ENCODE results near the gene SIL1. TPM values are rescaled to one million over a fixed set of nuclear protein-coding genes. Genes with fewer than 3 reads are reported as not detected.
"Not testable (repeated sequence)": the region's sequence is repeated elsewhere in the genome, so short reads cannot be mapped to it uniquely, and the experiment has no call there.

The SIL1 gene
- polyA plus RNA-seq, 1 experiment: 90.5 TPM

DNA sequence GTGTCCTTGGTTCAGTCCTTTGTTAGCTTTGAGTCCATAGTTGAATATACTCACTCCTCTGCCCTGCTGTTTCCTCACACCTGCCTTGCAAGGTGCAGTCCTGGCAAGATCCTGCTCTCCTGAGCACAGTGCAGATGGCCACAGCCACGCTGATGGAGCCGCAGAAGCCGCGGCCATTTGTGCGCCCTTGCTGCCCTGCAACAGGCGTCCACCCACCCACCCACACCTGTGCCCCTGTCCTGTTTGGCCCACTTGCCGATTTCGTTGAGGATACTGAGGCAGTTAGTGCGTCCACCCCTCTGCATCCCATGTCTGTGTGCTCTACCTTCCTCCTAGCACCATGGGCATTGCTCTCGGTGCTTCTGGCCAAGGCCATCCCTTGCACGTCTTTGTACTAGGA lies 271.9 kb downstream of the SIL1 start:
- no peak overlapping the region for H3K4me3 ChIP-seq (ENCODE audit: low read depth, low read length)
- ChIA-PET POLR2A (interaction anchor here (0.5 kb wide), 1 partner anchor 831 kb away, joined by 18 read pairs; no protein-coding TSS in a partner anchor), CTCF (interaction anchor here (1.6 kb wide), 1 partner anchor 102 kb away, joined by 4 read pairs; no protein-coding TSS in a partner anchor)
- TF ChIP-seq, protein P1, sequence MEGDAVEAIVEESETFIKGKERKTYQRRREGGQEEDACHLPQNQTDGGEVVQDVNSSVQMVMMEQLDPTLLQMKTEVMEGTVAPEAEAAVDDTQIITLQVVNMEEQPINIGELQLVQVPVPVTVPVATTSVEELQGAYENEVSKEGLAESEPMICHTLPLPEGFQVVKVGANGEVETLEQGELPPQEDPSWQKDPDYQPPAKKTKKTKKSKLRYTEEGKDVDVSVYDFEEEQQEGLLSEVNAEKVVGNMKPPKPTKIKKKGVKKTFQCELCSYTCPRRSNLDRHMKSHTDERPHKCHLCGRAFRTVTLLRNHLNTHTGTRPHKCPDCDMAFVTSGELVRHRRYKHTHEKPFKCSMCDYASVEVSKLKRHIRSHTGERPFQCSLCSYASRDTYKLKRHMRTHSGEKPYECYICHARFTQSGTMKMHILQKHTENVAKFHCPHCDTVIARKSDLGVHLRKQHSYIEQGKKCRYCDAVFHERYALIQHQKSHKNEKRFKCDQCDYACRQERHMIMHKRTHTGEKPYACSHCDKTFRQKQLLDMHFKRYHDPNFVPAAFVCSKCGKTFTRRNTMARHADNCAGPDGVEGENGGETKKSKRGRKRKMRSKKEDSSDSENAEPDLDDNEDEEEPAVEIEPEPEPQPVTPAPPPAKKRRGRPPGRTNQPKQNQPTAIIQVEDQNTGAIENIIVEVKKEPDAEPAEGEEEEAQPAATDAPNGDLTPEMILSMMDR (IDR thresholded peaks at IDR 0.05; ENCODE audit: insufficient read depth, low read depth, low read length): no peak
- DNase-seq (ENCODE audit: low read depth): no peak
- no peaks in the 10 kb centered on the region for H3K27me3 ChIP-seq (ENCODE audit: control insufficient read depth, insufficient read depth, low read length)
- peaks cover 37% of the 10 kb centered on the region for H3K36me3 ChIP-seq (ENCODE audit: control insufficient read depth, insufficient read depth, low read length)

- CTCF ChIA-PET: interaction anchor here (1.6 kb wide), 1 partner anchor 101 kb away, joined by 4 read pairs; no protein-coding TSS in a partner anchor
- peaks cover 29% of the 10 kb centered on the region for H3K36me3 ChIP-seq (ENCODE audit: control insufficient read depth, insufficient read depth, low read length)
- no peaks in the 10 kb centered on the region for H3K27me3 ChIP-seq (ENCODE audit: control insufficient read depth, insufficient read depth, low read length)
Observed at GRCh38 chr5:138925090-138925635, 273.0 kb downstream of the SIL1 start.

DNA sequence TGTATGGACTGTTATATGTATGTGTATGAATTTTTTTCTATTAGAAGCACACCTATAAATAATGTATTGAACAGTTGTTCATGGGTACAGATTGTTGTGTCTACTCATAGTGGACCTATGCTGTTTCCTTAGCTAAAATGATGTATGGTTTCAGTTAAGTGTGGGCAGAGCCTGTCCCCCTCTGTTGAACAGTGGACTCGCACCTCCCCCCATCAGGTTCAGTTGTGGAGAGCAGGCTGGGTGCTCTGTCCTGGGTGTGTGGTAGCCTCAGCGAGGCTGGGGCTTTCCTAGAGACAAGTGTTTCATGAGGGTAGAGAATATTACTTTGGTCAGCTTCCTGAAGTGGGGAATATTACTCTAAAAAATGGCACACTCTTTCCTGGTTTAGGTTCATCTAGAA lies 275.7 kb downstream of the SIL1 start:
- no peaks in the 10 kb centered on the region for H3K27me3 ChIP-seq (ENCODE audit: control insufficient read depth, insufficient read depth, low read length)
- H3K4me3 ChIP-seq (ENCODE audit: low read depth, low read length): no peak overlapping the region
- POLR2A ChIA-PET: no interaction called here
- no peak for DNase-seq (ENCODE audit: low read depth)
- TF ChIP-seq, protein P1 (IDR thresholded peaks at IDR 0.05; ENCODE audit: insufficient read depth, low read depth, low read length): no peak
- CTCF ChIA-PET: interaction anchor here (1.3 kb wide), 1 partner anchor 22 kb away, joined by 3 read pairs; no protein-coding TSS in a partner anchor
- peaks cover 20% of the 10 kb centered on the region for H3K36me3 ChIP-seq (ENCODE audit: control insufficient read depth, insufficient read depth, low read length)

More at GRCh38 chr5:138925090-138925635, 273.0 kb downstream of the SIL1 start:
- POLR2A ChIA-PET: no interaction called here
- no peak for DNase-seq (ENCODE audit: low read depth)
- H3K4me3 ChIP-seq (ENCODE audit: low read depth, low read length): no peak overlapping the region
- TF ChIP-seq, protein P1 (IDR thresholded peaks at IDR 0.05; ENCODE audit: insufficient read depth, low read depth, low read length): no peak

DNA sequence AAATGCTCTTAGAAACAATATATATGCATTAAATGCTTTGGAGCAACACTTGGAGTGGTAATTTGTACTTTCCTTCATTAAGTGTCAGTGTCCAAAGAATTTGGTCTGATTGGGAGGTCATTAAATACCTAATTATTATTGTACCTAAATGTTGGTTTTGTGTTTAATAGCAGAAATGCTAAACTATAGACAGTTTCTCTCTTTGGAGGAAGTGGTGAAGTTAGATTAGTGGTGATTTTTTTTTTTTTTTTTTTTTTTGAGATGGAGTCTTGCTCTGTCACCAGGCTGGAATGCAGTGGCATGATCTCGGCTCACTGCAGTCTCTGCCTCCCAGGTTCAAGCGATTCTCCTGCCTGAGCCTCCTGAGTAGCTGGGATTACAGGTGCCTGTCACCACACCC lies 276.8 kb downstream of the SIL1 start:
- H3K27me3 ChIP-seq (ENCODE audit: control insufficient read depth, insufficient read depth, low read length); DNase-seq (ENCODE audit: low read depth); POLR2A ChIA-PET; H3K4me3 ChIP-seq (ENCODE audit: low read depth, low read length): not testable (repeated sequence)
- H3K36me3 ChIP-seq (ENCODE audit: control insufficient read depth, insufficient read depth, low read length): peaks cover 16% of the 10 kb centered on the region
- CTCF ChIA-PET: interaction anchor here (1.0 kb wide), 1 partner anchor 96 kb away, joined by 3 read pairs; no protein-coding TSS in a partner anchor

DNA sequence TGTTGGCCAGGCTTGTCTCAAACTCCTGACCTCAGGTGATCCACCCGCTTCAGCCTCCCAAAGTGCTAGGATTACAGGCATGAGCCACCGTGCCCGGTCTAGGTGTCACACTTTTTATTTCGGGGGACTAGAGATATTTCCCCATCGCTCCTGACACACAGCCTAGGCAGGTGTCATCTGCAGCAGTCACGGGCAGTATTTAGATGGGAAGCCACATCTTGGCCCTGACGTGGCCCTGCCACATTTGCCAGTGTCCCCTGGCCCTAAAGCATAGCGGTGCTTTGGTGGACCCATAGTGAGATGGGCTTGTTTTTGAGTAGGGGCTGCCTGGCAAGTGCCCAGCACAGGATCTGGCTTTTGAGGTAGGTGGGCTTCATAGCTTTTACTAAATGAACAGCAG lies 278.0 kb downstream of the SIL1 start:
- no peak overlapping the region for H3K4me3 ChIP-seq (ENCODE audit: low read depth, low read length)
- ChIA-PET CTCF (interaction anchor here (1.0 kb wide), 1 partner anchor 94 kb away, joined by 3 read pairs; no protein-coding TSS in a partner anchor), POLR2A (no interaction called here)
- H3K27me3 ChIP-seq (ENCODE audit: control insufficient read depth, insufficient read depth, low read length): no peaks in the 10 kb centered on the region
- H3K36me3 ChIP-seq (ENCODE audit: control insufficient read depth, insufficient read depth, low read length): peaks cover 6% of the 10 kb centered on the region
- no peak for DNase-seq (ENCODE audit: low read depth)
- TF ChIP-seq, protein P1 (IDR thresholded peaks at IDR 0.05; ENCODE audit: insufficient read depth, low read depth, low read length): no peak

GRCh38 chr5:138918686-138919085 lies 279.5 kb downstream of the SIL1 start:
- TF ChIP-seq, protein P1 (IDR thresholded peaks at IDR 0.05; ENCODE audit: insufficient read depth, low read depth, low read length): no peak

More at GRCh38 chr5:138918686-138919085, 279.5 kb downstream of the SIL1 start:
- Histone ChIP-seq H3K4me3 (ENCODE audit: low read depth, low read length) (no peak overlapping the region), H3K27me3 (ENCODE audit: control insufficient read depth, insufficient read depth, low read length) (no peaks in the 10 kb centered on the region), H3K36me3 (ENCODE audit: control insufficient read depth, insufficient read depth, low read length) (peaks cover 1% of the 10 kb centered on the region; the same call in 1 of the 2 replicates)
- no peak for DNase-seq (ENCODE audit: low read depth)
- CTCF ChIA-PET: no interaction called here
- POLR2A ChIA-PET: no interaction called here

All from BJ (cell line).